Thymus (tissue), 11 donors: ENCODE data around the gene ETNPPL. TPM values are rescaled to one million over a fixed set of nuclear protein-coding genes. Genes with fewer than 3 reads are reported as not detected.

Source experiments
- DNase-seq, 9 donors: peaks; one replicate each; pipeline ENCODE4 v3.0.0-alpha.2; 2013; ENCODE audit warnings: low spot score in 9 of 9, low read depth in 6 of 9, missing footprints in 1 of 9
- H3K27ac ChIP-seq, 2 donors: one replicate each; pipeline ENCODE4 v1.5.1; 2013; ENCODE audit warnings: control low read depth in 1 of 2, low read depth in 1 of 2, low read length in 1 of 2, mild to moderate bottlenecking in 1 of 2, moderate library complexity in 1 of 2
- H3K27me3 ChIP-seq, 2 donors: one replicate each; pipeline ENCODE4 v1.5.1; 2013; ENCODE audit warnings: low read length in 1 of 2; ENCODE audit not compliant: control insufficient read depth in 2 of 2, insufficient read depth in 1 of 2
- H3K36me3 ChIP-seq, 2 donors: one replicate each; pipeline ENCODE4 v1.5.1; 2013; ENCODE audit warnings: low read length in 1 of 2, mild to moderate bottlenecking in 1 of 2, moderate library complexity in 1 of 2; ENCODE audit not compliant: control insufficient read depth in 2 of 2, insufficient read depth in 2 of 2
- H3K4me1 ChIP-seq, 2 donors: one replicate each; pipeline ENCODE4 v1.5.1; 2013; ENCODE audit warnings: low read length in 2 of 2; ENCODE audit not compliant: control insufficient read depth in 2 of 2, insufficient read depth in 2 of 2
- H3K4me3 ChIP-seq, 2 donors: one replicate each; pipeline ENCODE4 v1.5.1; 2013; ENCODE audit warnings: low read length in 2 of 2, control low read depth in 1 of 2, mild to moderate bottlenecking in 1 of 2
- H3K9me3 ChIP-seq, 2 donors: one replicate each; pipeline ENCODE4 v1.5.1; 2013; ENCODE audit warnings: low read length in 1 of 2, mild to moderate bottlenecking in 1 of 2; ENCODE audit not compliant: control insufficient read depth in 2 of 2, insufficient read depth in 1 of 2
- WGBS: extraction: QIAGEN DNeasy Blood & Tissue Kit; methylation state at CpG from one replicate; pipeline ENCODE4 v1.1.7; 2013; 5-methylcytosine and 5-hydroxymethylcytosine counted together
- polyA plus RNA-seq: library from polyadenylated mRNA; stranded (reverse); fragments of 200-250 nt; gene quantifications from one replicate; pipeline ENCODE4 v1.2.3, GENCODE V29; 2013
- total RNA-seq: library from RNA; stranded (reverse); fragments of 120-200 nt; gene quantifications from one replicate; pipeline ENCODE4 v1.2.4, GENCODE V29; 2013
- donor health status: healthy.

Gene ETNPPL
- total and polyA plus RNA-seq, 2 donors = 0.19 to 1.6 TPM

DNA sequence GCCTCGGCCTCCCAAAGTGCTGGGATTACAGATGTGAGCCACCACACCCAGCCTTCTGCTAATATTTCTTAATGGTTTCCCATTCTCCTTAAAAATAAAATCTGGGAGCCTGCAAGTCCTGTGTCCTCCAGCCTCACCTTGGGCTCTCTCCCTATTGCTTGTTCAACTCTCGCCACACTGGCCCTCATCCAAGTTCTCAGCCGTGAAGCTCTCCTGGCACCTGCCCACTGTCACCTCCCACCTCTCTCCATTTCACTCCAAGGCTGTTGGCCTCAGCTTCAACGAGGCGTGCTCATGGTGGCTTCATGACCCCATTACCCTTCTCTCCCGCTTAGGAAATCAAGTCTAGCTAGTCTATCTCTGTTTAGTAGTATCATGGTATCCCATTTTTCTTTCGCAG lies 9.5 kb upstream of the ETNPPL start:
- DNase-seq = no peak
- 95% methylated on average over 7 of the region's 7 CpGs for WGBS
- H3K4me1 ChIP-seq = no peaks in the 10 kb centered on the region
- H3K9me3 ChIP-seq = no peaks in the 10 kb centered on the region
- H3K36me3 ChIP-seq = no peaks in the 10 kb centered on the region
- H3K27me3 ChIP-seq = no peaks in the 10 kb centered on the region
- H3K27ac ChIP-seq = no peak overlapping the region
- H3K4me3 ChIP-seq = no peak overlapping the region

DNA sequence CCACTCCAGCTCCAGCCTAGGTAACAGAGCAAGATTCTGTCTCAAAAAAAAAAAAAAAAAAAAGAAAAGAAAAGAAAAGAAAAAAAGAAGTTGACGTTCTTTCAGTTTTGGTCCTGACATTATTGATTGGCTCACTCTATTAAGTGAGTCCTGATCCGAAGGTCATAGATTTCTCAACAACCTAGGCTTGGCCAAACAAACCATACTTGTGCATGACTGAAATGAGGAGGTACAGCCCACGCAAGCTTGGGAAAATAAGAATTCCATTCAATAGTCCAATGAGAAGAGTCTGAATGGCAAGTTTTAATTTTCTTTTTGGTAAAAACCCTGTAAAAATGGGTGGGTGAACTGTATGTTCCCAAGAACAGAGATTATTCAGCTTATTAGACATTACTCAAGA lies 3.2 kb upstream of the ETNPPL start:
- Histone ChIP-seq H3K27me3 (peaks cover 5 to 26% of the 10 kb centered on the region in 2 donors), H3K9me3 (peaks cover 0 to 5% of the 10 kb centered on the region in 2 donors), H3K27ac (no peak overlapping the region), H3K36me3 (no peaks in the 10 kb centered on the region), H3K4me1 (peaks cover 13 to 15% of the 10 kb centered on the region in 2 donors), H3K4me3 (no peak overlapping the region)
- WGBS = 95% methylated on average over 3 of the region's 3 CpGs
- no peak for DNase-seq

DNA sequence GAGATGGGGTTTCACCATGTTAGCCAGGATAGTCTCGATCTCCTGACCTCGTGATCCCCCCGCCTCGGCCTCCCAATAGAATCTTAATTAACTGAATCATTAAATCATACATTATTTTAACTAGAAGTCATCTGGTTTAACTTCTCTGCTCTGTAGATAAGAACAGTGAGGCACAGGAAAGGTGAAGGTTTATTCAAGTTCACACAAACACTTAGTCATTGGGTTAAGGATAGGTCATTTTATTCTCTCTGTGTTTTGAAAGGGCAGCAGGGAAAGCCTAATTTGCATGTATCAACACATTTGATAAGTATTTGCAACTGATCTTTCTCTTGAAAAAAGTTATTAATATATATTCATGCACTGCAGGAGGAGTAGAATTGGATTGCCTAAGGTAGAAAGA lies 1.1 kb upstream of the ETNPPL start:
- WGBS = 95% methylated on average over 4 of the region's 4 CpGs
- peaks cover 0 to 5% of the 10 kb centered on the region in 2 donors for H3K9me3 ChIP-seq
- no peak overlapping the region for H3K27ac ChIP-seq
- DNase-seq = no peak
- no peaks in the 10 kb centered on the region for H3K36me3 ChIP-seq
- peaks cover 13 to 15% of the 10 kb centered on the region in 2 donors for H3K4me1 ChIP-seq
- no peak overlapping the region for H3K4me3 ChIP-seq
- H3K27me3 ChIP-seq = peaks cover 5 to 30% of the 10 kb centered on the region in 2 donors

DNA sequence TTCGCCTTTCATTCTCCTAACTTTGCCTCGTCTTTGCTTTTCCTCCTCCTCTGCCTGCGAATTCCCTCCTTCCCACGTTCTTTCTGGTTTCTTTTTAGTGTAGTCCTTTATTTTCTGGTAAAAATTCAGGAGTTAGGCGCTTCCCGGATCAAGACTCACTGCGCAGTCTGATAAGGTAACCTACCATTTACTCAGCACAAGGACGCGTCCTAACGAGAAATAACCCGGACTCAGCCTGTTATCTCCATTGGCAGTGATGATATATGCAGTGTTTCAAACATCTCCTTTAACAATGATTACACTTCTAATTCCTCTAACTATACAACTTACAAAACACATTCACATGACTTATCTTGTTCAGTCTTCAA lies 357 bp upstream of the ETNPPL start:
- DNase-seq = no peak
- Histone ChIP-seq H3K27ac (no peak overlapping the region), H3K9me3 (peaks cover 0 to 5% of the 10 kb centered on the region in 2 donors), H3K27me3 (peaks cover 5 to 33% of the 10 kb centered on the region in 2 donors), H3K4me3 (peak overlapping the region; percentile 58 to 74), H3K36me3 (no peaks in the 10 kb centered on the region), H3K4me1 (peaks cover 13 to 15% of the 10 kb centered on the region in 2 donors)
- WGBS = 32% methylated on average over 11 of the region's 11 CpGs

DNA sequence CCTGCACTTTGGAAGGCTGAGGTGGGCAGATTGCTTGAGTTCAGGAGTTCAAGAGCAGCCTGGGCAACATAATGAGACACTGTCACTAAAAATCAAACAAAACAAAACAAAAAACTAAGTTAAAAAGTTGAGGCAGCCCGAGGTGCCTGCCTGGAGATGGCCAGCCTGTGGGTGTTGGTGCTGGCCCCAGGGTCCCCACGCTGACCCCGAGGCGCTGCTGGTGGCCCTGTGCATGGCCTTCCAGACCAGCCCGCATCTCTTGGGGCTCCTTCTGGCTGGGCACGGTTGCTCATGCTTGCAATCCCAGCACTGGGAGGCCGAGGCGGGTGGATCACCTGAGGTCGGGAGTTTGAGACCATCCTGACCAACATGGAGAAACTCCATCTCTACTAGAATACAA lies 4.4 kb downstream of the ETNPPL start:
- WGBS = 97% methylated on average over 9 of the region's 9 CpGs
- H3K4me3 ChIP-seq = no peak overlapping the region
- peaks cover 5 to 31% of the 10 kb centered on the region in 2 donors for H3K27me3 ChIP-seq
- no peaks in the 10 kb centered on the region for H3K36me3 ChIP-seq
- no peak for DNase-seq
- H3K9me3 ChIP-seq = no peaks in the 10 kb centered on the region
- H3K27ac ChIP-seq = no peak overlapping the region
- peaks cover 13 to 15% of the 10 kb centered on the region in 2 donors for H3K4me1 ChIP-seq

DNA sequence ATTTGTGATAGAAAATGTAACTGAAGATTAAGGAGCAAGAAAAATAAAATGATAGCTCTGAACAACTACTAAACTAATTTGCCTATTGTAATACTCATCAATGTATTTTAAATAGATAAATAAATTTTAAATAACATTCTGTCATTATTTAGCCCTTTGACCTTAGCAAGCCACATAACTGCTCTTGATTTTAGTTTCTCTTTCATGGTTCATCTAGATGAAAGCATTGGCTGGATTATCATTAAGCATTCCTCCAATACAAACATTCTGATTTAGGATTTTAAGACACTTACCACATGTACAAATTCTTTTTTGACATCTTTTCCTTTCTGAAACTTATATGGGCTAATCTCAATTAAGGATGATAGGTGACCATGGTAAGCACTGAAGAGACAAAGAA lies 8.5 kb downstream of the ETNPPL start:
- no peak overlapping the region for H3K27ac ChIP-seq

DNA sequence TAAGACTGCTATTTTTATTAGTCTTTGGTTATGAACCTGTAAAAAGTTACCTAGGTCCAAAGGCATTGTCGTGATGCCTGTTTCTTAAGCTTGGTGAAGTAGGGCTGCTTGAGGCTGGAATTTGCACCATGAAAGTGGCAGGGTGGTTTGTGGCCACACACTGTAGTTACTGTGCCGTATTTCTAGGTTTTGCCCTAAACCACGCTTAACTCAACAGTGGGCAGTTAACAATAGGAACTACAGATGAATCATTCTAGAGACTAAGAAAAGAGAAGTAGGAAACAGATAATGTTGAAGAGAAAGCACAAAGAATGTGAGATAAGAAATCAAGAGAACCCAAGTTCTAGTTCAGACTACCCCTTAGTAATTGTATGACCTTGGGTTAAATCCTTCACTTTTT lies 11.5 kb downstream of the ETNPPL start:
- Histone ChIP-seq H3K4me1 (peaks cover 3 to 4% of the 10 kb centered on the region in 2 donors), H3K9me3 (no peaks in the 10 kb centered on the region), H3K27me3 (no peaks in the 10 kb centered on the region), H3K4me3 (no peak overlapping the region), H3K27ac (no peak overlapping the region), H3K36me3 (no peaks in the 10 kb centered on the region)
- DNase-seq = no peak
- 35% methylated on average over 3 of the region's 3 CpGs for WGBS

More for the DNA sequence above, 8.5 kb downstream of the ETNPPL start:
- peaks cover 0 to 3% of the 10 kb centered on the region in 2 donors for H3K27me3 ChIP-seq
- H3K9me3 ChIP-seq = no peaks in the 10 kb centered on the region
- H3K4me3 ChIP-seq = no peak overlapping the region
- no peaks in the 10 kb centered on the region for H3K4me1 ChIP-seq
- no peak for DNase-seq
- H3K36me3 ChIP-seq = no peaks in the 10 kb centered on the region

DNA sequence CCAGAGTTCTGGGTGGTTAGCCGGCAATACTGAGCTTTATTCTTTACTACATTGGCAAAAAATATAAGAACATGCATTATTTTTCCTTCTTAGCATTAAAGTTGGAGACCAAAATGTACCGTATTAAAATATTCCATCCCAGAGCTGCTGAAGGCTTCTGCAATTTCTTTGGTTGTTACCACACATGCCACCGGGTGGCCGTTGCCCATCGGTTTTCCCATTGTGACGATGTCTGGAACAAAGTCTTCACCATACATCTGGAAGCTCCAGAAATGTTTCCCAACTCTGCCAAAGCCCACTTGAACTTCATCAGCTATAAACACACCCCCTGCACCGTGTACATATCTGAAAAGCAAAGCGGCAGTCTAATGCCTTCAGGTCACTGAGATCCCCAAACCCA lies 13.7 kb downstream of the ETNPPL start:
- no peak for DNase-seq
- 96% methylated on average over 8 of the region's 8 CpGs for WGBS

DNA sequence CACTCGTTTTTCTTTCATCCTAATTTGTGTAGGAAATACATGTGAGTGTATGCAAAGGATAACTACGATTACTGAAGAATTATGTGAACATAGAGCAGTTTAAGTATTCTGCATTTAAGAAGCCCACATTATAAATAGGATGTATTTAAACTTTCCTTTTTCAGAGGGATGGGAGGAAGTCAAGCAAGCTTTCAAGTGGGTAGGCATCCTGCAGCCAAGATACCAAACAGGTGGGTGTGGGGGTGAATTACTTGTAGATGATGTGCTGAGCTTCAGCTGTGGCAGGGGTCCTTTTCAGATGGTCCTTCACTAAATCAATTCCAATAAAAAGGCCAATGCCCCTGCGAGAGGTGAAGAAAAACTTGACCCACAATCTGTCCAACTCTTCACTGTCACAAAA lies 16.3 kb downstream of the ETNPPL start:
- Histone ChIP-seq H3K4me1 (peaks cover 6 to 17% of the 10 kb centered on the region in 2 donors), H3K27ac (no peak overlapping the region), H3K27me3 (no peaks in the 10 kb centered on the region), H3K9me3 (peaks cover 1 to 3% of the 10 kb centered on the region in 2 donors), H3K4me3 (no peak overlapping the region), H3K36me3 (no peaks in the 10 kb centered on the region)
- DNase-seq = peak in 7 of 9 donors; percentile 22 to 72 (median 37)
- WGBS = 53% methylated on average over 3 of the region's 3 CpGs

More for the DNA sequence above, 13.7 kb downstream of the ETNPPL start:
- Histone ChIP-seq H3K27ac (no peak overlapping the region), H3K27me3 (no peaks in the 10 kb centered on the region), H3K4me1 (peaks cover 6 to 7% of the 10 kb centered on the region in 2 donors), H3K9me3 (no peaks in the 10 kb centered on the region), H3K36me3 (no peaks in the 10 kb centered on the region), H3K4me3 (no peak overlapping the region)

DNA sequence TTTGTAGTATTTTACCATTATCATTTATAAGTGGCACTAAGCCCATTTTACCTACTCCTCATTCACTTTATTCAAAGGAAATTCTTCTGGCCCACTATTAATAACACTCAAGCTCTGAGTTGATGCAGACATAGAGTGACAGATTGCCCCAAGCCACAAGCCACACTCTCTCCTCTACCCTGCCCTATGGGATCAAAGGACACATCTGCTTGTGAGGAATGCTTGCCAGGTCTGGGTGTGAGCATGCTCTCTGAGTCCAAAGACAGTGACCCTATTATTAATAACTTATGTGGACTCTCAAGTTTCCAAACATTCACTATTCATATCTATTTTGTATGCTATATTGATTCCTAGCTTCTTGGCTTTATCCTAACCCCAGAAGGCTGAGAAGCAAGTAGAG lies 18.5 kb downstream of the ETNPPL start:
- Histone ChIP-seq H3K27me3 (no peaks in the 10 kb centered on the region), H3K27ac (no peak overlapping the region), H3K9me3 (peaks cover 1 to 3% of the 10 kb centered on the region in 2 donors), H3K36me3 (no peaks in the 10 kb centered on the region), H3K4me3 (no peak overlapping the region), H3K4me1 (peaks cover 6 to 17% of the 10 kb centered on the region in 2 donors)
- no peak for DNase-seq
